Measurements from ENCODE around the gene ZNF362. TPM values are rescaled to one million over a fixed set of nuclear protein-coding genes. Genes with fewer than 3 reads are reported as not detected.

ZNF362 gene
- total and polyA plus RNA-seq, 12 donors = 7.8 to 37.3 (median 23.8) TPM

GRCh38 chr1:33339413-33339812, 83.1 kb downstream of the ZNF362 start:
- peak in 1 of 7 donors; percentile 43 for DNase-seq
- peak overlapping the region; percentile 62 to 97 (median 68) for H3K27ac ChIP-seq
- intact Hi-C loops (cut with DNase I) = no loop called here
- peaks cover 0 to 12% of the 10 kb centered on the region in 2 donors for H3K36me3 ChIP-seq (replicated peaks in 1 of 2)
- 24 to 56% (median 46%) methylated on average over 2 of the region's 2 CpGs for WGBS, 4 donors
- no peak overlapping the region for H3K4me3 ChIP-seq
- H3K4me1 ChIP-seq (replicated peaks in 1 of 2) = peaks cover 81 to 100% of the 10 kb centered on the region in 2 donors
- H3K27me3 ChIP-seq = no peaks in the 10 kb centered on the region
- TF ChIP-seq CTCF (IDR thresholded peaks at IDR 0.05) = no peak
- TF ChIP-seq POLR2A (IDR thresholded peaks at IDR 0.05) = no peak
- no peaks in the 10 kb centered on the region for H3K9me3 ChIP-seq (replicated peaks in 1 of 3)

DNA sequence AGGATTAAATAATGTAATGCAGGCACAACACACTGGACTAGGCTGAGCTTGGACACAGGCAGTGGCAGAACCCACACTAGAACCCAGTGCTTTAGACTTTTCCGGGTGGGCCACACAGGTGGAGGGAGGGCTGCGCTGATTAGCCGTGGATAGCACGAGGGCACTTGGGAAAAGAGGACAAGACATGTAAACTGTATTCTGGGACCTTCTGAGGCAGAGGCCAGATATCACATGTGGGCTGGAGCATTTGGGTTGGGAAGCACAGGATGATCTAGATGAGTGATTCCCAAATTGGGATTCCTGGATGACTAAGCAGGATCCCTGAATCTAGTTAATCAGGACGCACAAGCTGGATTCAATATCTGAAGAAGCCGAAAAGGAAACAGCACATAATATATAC, 84.9 kb downstream of the ZNF362 start:
- TF ChIP-seq CTCF (IDR thresholded peaks at IDR 0.05) = no peak
- TF ChIP-seq POLR2A (IDR thresholded peaks at IDR 0.05) = no peak
- H3K27me3 ChIP-seq = no peaks in the 10 kb centered on the region
- peak in 1 of 7 donors; percentile 11 for DNase-seq
- H3K4me3 ChIP-seq = peak overlapping the region in 1 of 4 donors; percentile 21
- WGBS, 4 donors = 71 to 79% (median 74%) methylated on average over 6 of the region's 6 CpGs
- H3K4me1 ChIP-seq (replicated peaks in 1 of 2) = peaks cover 81 to 100% of the 10 kb centered on the region in 2 donors
- H3K9me3 ChIP-seq (replicated peaks in 1 of 3) = no peaks in the 10 kb centered on the region
- peak overlapping the region in 4 of 5 donors; percentile 4 to 97 (median 56) for H3K27ac ChIP-seq
- intact Hi-C loops (cut with DNase I) = no loop called here
- H3K36me3 ChIP-seq (replicated peaks in 1 of 2) = peaks cover 0 to 8% of the 10 kb centered on the region in 2 donors

- no peak for TF ChIP-seq CTCF (IDR thresholded peaks at IDR 0.05)
- no peak for TF ChIP-seq POLR2A (IDR thresholded peaks at IDR 0.05)
- Histone ChIP-seq H3K36me3 (replicated peaks in 1 of 2) (peaks cover 0 to 8% of the 10 kb centered on the region in 2 donors), H3K9me3 (replicated peaks in 1 of 3) (no peaks in the 10 kb centered on the region), H3K4me3 (peak overlapping the region in 1 of 4 donors; percentile 21), H3K27ac (peak overlapping the region; percentile 30 to 97 (median 40)), H3K27me3 (no peaks in the 10 kb centered on the region), H3K4me1 (replicated peaks in 1 of 2) (peaks cover 86 to 100% of the 10 kb centered on the region in 2 donors)
- DNase-seq = peak in 6 of 7 donors; percentile 45 to 74 (median 58)
- WGBS, 4 donors = 15 to 33% (median 25%) methylated on average over 2 to 7 of the region's 7 CpGs
- intact Hi-C loops (cut with DNase I) = no loop called here
Observed at GRCh38 chr1:33342041-33342723, 85.9 kb downstream of the ZNF362 start.

DNA sequence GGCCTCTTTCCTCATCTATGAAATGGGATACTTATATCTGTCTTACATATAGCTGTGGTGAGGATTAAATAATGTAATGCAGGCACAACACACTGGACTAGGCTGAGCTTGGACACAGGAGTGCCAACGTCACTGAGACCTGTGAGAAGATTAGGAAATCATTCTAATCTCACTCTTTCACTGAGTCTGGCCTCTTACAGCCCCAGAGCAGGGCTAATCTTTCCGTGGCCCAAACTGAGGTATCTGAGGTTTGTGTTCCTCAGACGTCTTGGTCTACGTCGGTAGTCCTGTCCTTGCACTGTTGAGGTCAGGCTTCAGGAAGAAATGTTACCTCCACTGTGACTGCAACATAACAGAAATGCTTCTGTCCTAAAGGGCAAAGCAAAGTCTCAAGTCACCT, 87.2 kb downstream of the ZNF362 start:
- Histone ChIP-seq H3K4me1 (replicated peaks in 1 of 2) (peaks cover 90 to 100% of the 10 kb centered on the region in 2 donors), H3K9me3 (replicated peaks in 1 of 3) (no peaks in the 10 kb centered on the region), H3K4me3 (no peak overlapping the region), H3K27ac (peak overlapping the region; percentile 42 to 97 (median 58)), H3K36me3 (replicated peaks in 1 of 2) (peaks cover 0 to 8% of the 10 kb centered on the region in 2 donors), H3K27me3 (no peaks in the 10 kb centered on the region)
- TF ChIP-seq POLR2A (IDR thresholded peaks at IDR 0.05) = no peak
- TF ChIP-seq CTCF (IDR thresholded peaks at IDR 0.05) = no peak
- 5 to 14% (median 11%) methylated on average over 5 of the region's 5 CpGs for WGBS, 4 donors
- peak in 4 of 7 donors; percentile 31 to 80 (median 56) for DNase-seq
- intact Hi-C loops (cut with DNase I) = no loop called here

Data from adrenal gland (tissue), 12 donors.